HUES64 (cell line): ENCODE results near the gene DDX20.

Experiments used
- H3K27ac ChIP-seq: 2 replicates; pipeline ENCODE4 v1.7.0; 2013; ENCODE audit warnings: low read depth, low read length, inconsistent platforms
- H3K27me3 ChIP-seq: 2 replicates; pipeline ENCODE4 v1.6.1; 2013; ENCODE audit warnings: mild to moderate bottlenecking, low read length; ENCODE audit not compliant: insufficient read depth
- H3K36me3 ChIP-seq: 2 replicates; pipeline ENCODE4 v1.6.1; 2013; ENCODE audit warnings: mild to moderate bottlenecking, low read length; ENCODE audit not compliant: insufficient read depth
- H3K4me1 ChIP-seq: 2 replicates; pipeline ENCODE4 v1.6.1; 2013; ENCODE audit warnings: mild to moderate bottlenecking, low read length, moderate library complexity; ENCODE audit not compliant: insufficient read depth
- H3K4me3 ChIP-seq: 2 replicates; pipeline ENCODE4 v1.5.1; 2013; ENCODE audit warnings: mild to moderate bottlenecking, low read length, moderate library complexity
- H3K9ac ChIP-seq: 2 replicates; pipeline ENCODE4 v1.6.1; 2013; ENCODE audit warnings: mild to moderate bottlenecking, low read depth, low read length
- H3K9me3 ChIP-seq: 2 replicates; pipeline ENCODE4 v1.6.1; 2013; ENCODE audit warnings: low read depth, low read length; ENCODE audit not compliant: insufficient read depth
- WGBS: fragments of 150-250, 120-280 bp; methylation state at CpG from one replicate; pipeline ENCODE4 v1.1.7; 2013; ENCODE audit warnings: missing lambda C conversion rate; 5-methylcytosine and 5-hydroxymethylcytosine counted together

Gene DDX20

DNA sequence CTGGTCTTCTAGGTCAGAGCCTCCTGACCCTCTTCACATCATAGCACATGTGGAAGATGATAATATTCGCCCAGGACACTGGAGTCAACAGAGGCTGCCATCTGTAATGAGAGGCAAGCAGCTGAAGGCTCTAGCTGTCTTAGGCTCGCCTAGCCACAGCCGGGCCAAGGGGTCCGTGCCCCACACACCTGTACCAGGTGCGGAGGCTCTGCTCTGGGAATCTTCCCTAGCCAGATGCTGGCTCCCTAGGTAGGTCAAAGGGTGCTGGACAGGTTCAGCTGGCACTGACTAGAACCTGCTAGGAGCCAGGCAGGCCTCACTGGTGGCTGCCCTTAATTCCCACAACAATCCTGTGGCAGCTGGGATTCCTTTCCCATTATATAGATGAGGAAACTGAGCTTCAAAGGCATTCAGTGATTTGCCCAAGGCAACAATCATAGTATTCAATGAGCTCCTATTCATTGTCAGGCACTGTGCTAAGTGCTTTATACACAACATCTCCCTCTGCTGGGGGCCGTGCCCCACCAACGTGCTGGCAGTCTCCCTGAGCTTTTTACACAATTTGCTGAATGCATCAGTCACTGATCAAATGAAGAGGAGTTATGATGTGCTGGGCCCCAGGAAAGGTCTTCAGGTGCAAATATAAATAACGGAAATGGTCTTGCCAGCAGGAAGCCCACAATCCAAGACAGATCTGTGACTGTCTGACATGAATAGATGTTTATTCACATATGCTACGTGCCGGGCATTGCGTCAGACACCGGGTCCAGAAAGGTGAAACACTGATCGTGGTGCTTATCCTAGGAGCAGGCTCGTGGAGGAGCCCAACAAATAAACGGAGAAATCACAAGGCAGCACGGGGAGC, 58.0 kb downstream of the DDX20 start:
- Histone ChIP-seq H3K9ac (no peak overlapping the region), H3K9me3 (no peaks in the 10 kb centered on the region), H3K27ac (no peak overlapping the region), H3K4me3 (no peak overlapping the region), H3K27me3 (no peaks in the 10 kb centered on the region), H3K4me1 (no peaks in the 10 kb centered on the region), H3K36me3 (no peaks in the 10 kb centered on the region)
- WGBS = 77% methylated on average over 16 of the region's 16 CpGs

GRCh38 chr1:111814305-111814628, 58.6 kb downstream of the DDX20 start:
- H3K9ac ChIP-seq = no peak overlapping the region
- H3K27ac ChIP-seq = no peak overlapping the region
- WGBS = 95% methylated on average over 9 of the region's 9 CpGs
- H3K36me3 ChIP-seq = no peaks in the 10 kb centered on the region
- H3K4me1 ChIP-seq = no peaks in the 10 kb centered on the region
- H3K9me3 ChIP-seq = no peaks in the 10 kb centered on the region
- no peak overlapping the region for H3K4me3 ChIP-seq
- H3K27me3 ChIP-seq = no peaks in the 10 kb centered on the region

DNA sequence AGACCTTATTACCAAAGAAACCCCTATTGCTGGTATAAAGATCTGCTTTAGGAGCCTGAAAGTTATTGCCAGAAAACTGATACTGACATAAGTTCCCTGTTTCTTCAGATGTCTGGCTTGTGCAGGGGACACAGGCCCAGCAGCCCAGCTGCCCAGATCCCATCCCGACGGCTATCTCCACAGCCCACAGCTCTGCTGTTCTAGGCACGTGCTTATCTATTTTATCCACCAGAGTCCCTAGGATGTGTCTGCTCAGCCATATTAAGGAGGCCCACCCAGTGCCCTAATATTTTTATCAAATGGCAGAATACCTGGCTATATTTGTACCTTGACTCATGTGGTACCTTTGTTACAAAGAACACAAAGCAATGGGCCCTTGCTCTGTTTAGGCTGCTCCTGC, 58.9 kb downstream of the DDX20 start:
- Histone ChIP-seq H3K9me3 (no peaks in the 10 kb centered on the region), H3K4me3 (no peak overlapping the region), H3K9ac (no peak overlapping the region), H3K27ac (no peak overlapping the region), H3K36me3 (no peaks in the 10 kb centered on the region), H3K4me1 (no peaks in the 10 kb centered on the region), H3K27me3 (no peaks in the 10 kb centered on the region)
- 94% methylated on average over 3 of the region's 3 CpGs for WGBS
